K562 (cell line): ENCODE measurements around the gene HCST. TPM values are rescaled to one million over a fixed set of nuclear protein-coding genes. Genes with fewer than 3 reads are reported as not detected.

Experiments used
- ATAC-seq: fragments of 200-7000 bp; cut with Tn5 transposase; 3 replicates; pipeline ENCODE4 v1.9.1; 2020; ENCODE audit warnings: moderate library complexity
- BruUV-seq: library from RNA; stranded (reverse); fragments of 400-500 nt; replicated peaks from 2 replicates; lab custom pipeline; 2021; lab: Mats Ljungman, UMichigan
- CTCF ChIA-PET: fragments of 300-600 bp; formaldehyde crosslinking; extraction: SDS; loops from one replicate; lab custom pipeline; 2021; ENCODE audit warnings: low intra/inter-chr PET ratio; lab: Yijun Ruan, JAX
- POLR2A ChIA-PET: fragments of 300-600, 350-650 bp; sonication (Branson Sonifier 250); formaldehyde crosslinking; extraction: SDS; loops from one replicate; lab custom pipeline; 2021; ENCODE audit warnings: antibody characterized with exemption, inconsistent platforms; lab: Yijun Ruan, JAX
- DNase-seq, 4 experiments: peaks; one replicate each; pipeline versions ENCODE4 v3.0.0 to v3.0.0-alpha.2; 2011 to 2018; ENCODE audit warnings: low spot score in 3 of 4, mixed read lengths in 3 of 4; ENCODE audit errors: extremely low read depth in 1 of 4
- FAIRE-seq: peaks from 2 replicates; lab custom pipeline; 2011; peaks lifted over from hg19 to GRCh38; lab: Jason Lieb, UNC
- H2AFZ ChIP-seq: 2 replicates; pipeline ENCODE4 v1.6.0; 2011; ENCODE audit warnings: low read depth, low read length, control low read depth, inconsistent platforms
- H3K27ac ChIP-seq: fragments of 200-600 bp; 3 replicates; pipeline ENCODE4 v1.8.0; 2011; ENCODE audit warnings: low read depth, mild to moderate bottlenecking, control low read depth, inconsistent platforms, low read length, moderate library complexity, mixed read lengths; ENCODE audit errors: extremely low read depth
- H3K27me3 ChIP-seq, 2 experiments: fragments of 300-600 bp in 1 of 2; 2 replicates in 1 of 2; 3 replicates in 1 of 2; pipeline versions ENCODE4 v1.6.0 to v1.8.0; 2011; ENCODE audit warnings: inconsistent platforms in 2 of 2, low read length in 2 of 2, mild to moderate bottlenecking in 1 of 2, mixed read lengths in 1 of 2, moderate library complexity in 1 of 2; ENCODE audit not compliant: control insufficient read depth in 2 of 2, insufficient read depth in 2 of 2
- H3K36me3 ChIP-seq: fragments of 300-600 bp; 3 replicates; pipeline ENCODE4 v1.8.0; 2011; ENCODE audit warnings: mild to moderate bottlenecking, low read length, inconsistent platforms; ENCODE audit not compliant: control insufficient read depth, insufficient read depth
- H3K4me1 ChIP-seq, 2 experiments: fragments of 200-600 bp in 1 of 2; replicated peaks in 1 of 2; 2 replicates in 1 of 2; 3 replicates in 1 of 2; pipeline versions ENCODE4 v1.5.1 to v1.8.0; 2011; ENCODE audit warnings: inconsistent platforms in 2 of 2, low read length in 2 of 2, mild to moderate bottlenecking in 1 of 2, mixed read lengths in 1 of 2, moderate library complexity in 1 of 2; ENCODE audit not compliant: control insufficient read depth in 2 of 2, insufficient read depth in 2 of 2
- H3K4me2 ChIP-seq: 2 replicates; pipeline ENCODE4 v1.6.1; 2011; ENCODE audit warnings: low read length, control low read depth, inconsistent platforms, mixed read lengths; ENCODE audit not compliant: insufficient read depth
- H3K4me3 ChIP-seq: fragments of 200-600 bp; sonication (generic), shearing (Covaris generic); 2 replicates; pipeline ENCODE4 v1.5.1; 2016; ENCODE audit warnings: control low read depth, inconsistent platforms
- H3K79me2 ChIP-seq: fragments of 200-600 bp; 3 replicates; pipeline ENCODE4 v1.8.0; 2011; ENCODE audit warnings: low read length, inconsistent platforms; ENCODE audit not compliant: control insufficient read depth, insufficient read depth
- H3K9ac ChIP-seq, 2 experiments: 2 replicates each; pipeline versions ENCODE4 v1.6.0 to v1.6.1; 2011; ENCODE audit warnings: low read depth in 2 of 2, low read length in 2 of 2, control low read depth in 1 of 2, inconsistent platforms in 1 of 2, mild to moderate bottlenecking in 1 of 2, mixed read lengths in 1 of 2; ENCODE audit not compliant: insufficient read depth in 1 of 2
- H3K9me1 ChIP-seq: one replicate; pipeline ENCODE4 v1.6.0; 2011; ENCODE audit warnings: inconsistent platforms, mild to moderate bottlenecking, low read length, moderate library complexity; ENCODE audit not compliant: control insufficient read depth, insufficient read depth
- H3K9me3 ChIP-seq: replicated peaks from 2 replicates; pipeline ENCODE4 v1.5.1; 2011; ENCODE audit warnings: low read depth, low read length, inconsistent platforms; ENCODE audit not compliant: control insufficient read depth, insufficient read depth
- H4K20me1 ChIP-seq: replicated peaks from 2 replicates; pipeline ENCODE4 v1.6.1; 2011; ENCODE audit warnings: low read length, inconsistent platforms, mixed read lengths; ENCODE audit not compliant: control insufficient read depth, insufficient read depth
- ARID1B ChIP-seq: fragments of 450-650 bp; IDR thresholded peaks from 2 replicates; pipeline ENCODE4 v1.6.1; 2016; ENCODE audit warnings: antibody characterized with exemption, mild to moderate bottlenecking, inconsistent platforms
- EGR1 ChIP-seq: fragments of 450-650 bp; conservative IDR thresholded peaks from 2 replicates; pipeline ENCODE4 v1.6.1; 2017; ENCODE audit warnings: mild to moderate bottlenecking
- NCOA1 ChIP-seq: fragments of 450-650 bp; IDR thresholded peaks from 2 replicates; pipeline ENCODE4 v1.6.1; 2016; ENCODE audit warnings: low read depth
- PPARD ChIP-seq: fragments of 250-450 bp; sonication (Bioruptor Pico); IDR thresholded peaks from 2 replicates; pipeline ENCODE4 v1.8.0; 2022; ENCODE audit warnings: inconsistent platforms, mild to moderate bottlenecking, moderate library complexity
- PREB ChIP-seq: sonication (generic); formaldehyde crosslinking; IDR thresholded peaks from 2 replicates; pipeline ENCODE4 v1.8.1; 2023; ENCODE audit warnings: mild to moderate bottlenecking, missing genetic modification reagents
- SETDB1 ChIP-seq: IDR thresholded peaks from one replicate; pipeline ENCODE4 v1.6.1; 2012; ENCODE audit warnings: low read length, control low read depth, inconsistent platforms
- U2AF2 ChIP-seq: fragments of 200-400 bp; formaldehyde crosslinking; optimal IDR thresholded peaks from 2 replicates; pipeline ENCODE3; 2017; ENCODE audit warnings: low read depth, mild to moderate bottlenecking, low read length
- ZFP1 ChIP-seq: fragments of 450-650 bp; formaldehyde crosslinking; IDR thresholded peaks from 2 replicates; pipeline ENCODE4 v1.4.0; 2020; ENCODE audit warnings: mild to moderate bottlenecking, mixed read lengths
- WGBS: fragments of 100-300 bp; shearing (Covaris generic); methylation state at CpG from one replicate; pipeline ENCODE4 v1.1.6; 2016; ENCODE audit warnings: low coverage, mixed read lengths; ENCODE audit not compliant: insufficient coverage; ENCODE audit errors: missing lambda C conversion rate; 5-methylcytosine and 5-hydroxymethylcytosine counted together
- in situ Hi-C: fragments of 300-500 bp; cut with MboI; formaldehyde crosslinking; loops from 4 replicates; pipeline ENCODE4 v1.15.0; 2018; ENCODE audit warnings: inconsistent platforms, mixed read lengths
- intact Hi-C: fragments of 100-400 bp; cut with micrococcal nuclease; formaldehyde crosslinking; loops from 2 replicates; pipeline ENCODE4 v1.14.2; 2022
- polyA plus RNA-seq, 8 experiments: library from polyadenylated mRNA; depleted of rRNA in 4 of 8; stranded (reverse) in 5 of 8; unstranded in 3 of 8; fragments of >200 nt; fragmentation: Nextera tagmentation in 2 of 8; fragmentation: Illumina TruSeq in 1 of 8; extraction: Ambion mirVana in 2 of 8; extraction: Trizol in 1 of 8; gene quantifications; 2 replicates each; pipeline versions ENCODE4 v1.2.1 to v1.2.3, GENCODE V29; 2011 to 2014; ENCODE audit warnings: inconsistent platforms in 1 of 8, missing spikeins in 1 of 8
- total RNA-seq, 7 experiments: library from RNA; depleted of rRNA in 6 of 7; stranded (reverse); fragments of >200 nt in 6 of 7; fragmentation: Illumina TruSeq in 2 of 7; extraction: Trizol in 2 of 7; gene quantifications; 2 replicates each; pipeline versions ENCODE4 v1.2.1 to v1.2.3, GENCODE V29; 2011 to 2021; ENCODE audit warnings: low replicate concordance in 1 of 7
- TF ChIP-seq, protein P1 (sequence below), 2 experiments: IDR thresholded peaks; 2 replicates each; pipeline ENCODE4 v1.6.1; 2012; ENCODE audit warnings: improper control_type of control experiment in 2 of 2, low read depth in 2 of 2, low read length in 2 of 2, borderline replicate concordance in 1 of 2

Gene HCST
- total and polyA plus RNA-seq, 9 of the 15 experiments (the other 6 are each of a cell fraction or from before 2014, with no cell fraction given): 0.29 to 1.9 (median 0.95) TPM; not detected in 2

- TF ChIP-seq ARID1B (no peak), U2AF2 (no peak), EGR1 (no peak), NCOA1 (no peak)
Observed at GRCh38 chr19:35898499-35898809, 3.9 kb upstream of the HCST start (continued).

GRCh38 chr19:35899547-35900214 lies 2.6 kb upstream of the HCST start:
- ChIA-PET CTCF (no interaction called here), POLR2A (no interaction called here)
- H3K27me3 ChIP-seq: no peaks in the 10 kb centered on the region
- 3% methylated on average over 4 of the region's 43 CpGs for WGBS
- peak overlapping the region; percentile 78 to 95 for H3K9ac ChIP-seq
- peaks cover 28% of the 10 kb centered on the region; the same call in 1 of the 3 replicates for H3K36me3 ChIP-seq
- no peaks in the 10 kb centered on the region for H3K9me3 ChIP-seq
- no peaks in the 10 kb centered on the region for H3K9me1 ChIP-seq
- peak overlapping the region; percentile 95 for H3K4me2 ChIP-seq
- DNase-seq (peak; percentile 85 to 92 (median 88)), ATAC-seq (peak; percentile 88), FAIRE-seq (peak; percentile 92)
- peak overlapping the region; percentile 84 for H2AFZ ChIP-seq
- in situ Hi-C loops: no loop called here
- H3K4me1 ChIP-seq: peaks cover 13 to 40% of the 10 kb centered on the region in 2 experiments; a peak in 4 of 5 replicates
- intact Hi-C loops: no loop called here
- peak overlapping the region; percentile 84 for H3K27ac ChIP-seq
- H4K20me1 ChIP-seq: no peaks in the 10 kb centered on the region
- H3K4me3 ChIP-seq: peak overlapping the region; percentile 97
- no TSS peak for BruUV-seq
- peaks cover 19% of the 10 kb centered on the region; the same call in 2 of the 3 replicates for H3K79me2 ChIP-seq
- TF ChIP-seq, protein P1, sequence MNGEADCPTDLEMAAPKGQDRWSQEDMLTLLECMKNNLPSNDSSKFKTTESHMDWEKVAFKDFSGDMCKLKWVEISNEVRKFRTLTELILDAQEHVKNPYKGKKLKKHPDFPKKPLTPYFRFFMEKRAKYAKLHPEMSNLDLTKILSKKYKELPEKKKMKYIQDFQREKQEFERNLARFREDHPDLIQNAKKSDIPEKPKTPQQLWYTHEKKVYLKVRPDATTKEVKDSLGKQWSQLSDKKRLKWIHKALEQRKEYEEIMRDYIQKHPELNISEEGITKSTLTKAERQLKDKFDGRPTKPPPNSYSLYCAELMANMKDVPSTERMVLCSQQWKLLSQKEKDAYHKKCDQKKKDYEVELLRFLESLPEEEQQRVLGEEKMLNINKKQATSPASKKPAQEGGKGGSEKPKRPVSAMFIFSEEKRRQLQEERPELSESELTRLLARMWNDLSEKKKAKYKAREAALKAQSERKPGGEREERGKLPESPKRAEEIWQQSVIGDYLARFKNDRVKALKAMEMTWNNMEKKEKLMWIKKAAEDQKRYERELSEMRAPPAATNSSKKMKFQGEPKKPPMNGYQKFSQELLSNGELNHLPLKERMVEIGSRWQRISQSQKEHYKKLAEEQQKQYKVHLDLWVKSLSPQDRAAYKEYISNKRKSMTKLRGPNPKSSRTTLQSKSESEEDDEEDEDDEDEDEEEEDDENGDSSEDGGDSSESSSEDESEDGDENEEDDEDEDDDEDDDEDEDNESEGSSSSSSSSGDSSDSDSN (IDR thresholded peaks at IDR 0.05; ENCODE audit: borderline replicate concordance in 1 of 2, low read depth in 2 of 2, low read length in 2 of 2): no peak
- TF ChIP-seq PREB (CRISPR knock-in tag): no peak
- TF ChIP-seq SETDB1: no peak
- no peak for TF ChIP-seq PPARD (CRISPR knock-in tag)
- no peak for TF ChIP-seq ZFP1
